ENCODE data around the gene APP. TPM values are rescaled to one million over a fixed set of nuclear protein-coding genes. Genes with fewer than 3 reads are reported as not detected.

APP gene
- total RNA-seq, 1 donor from 2014 or later = 141 TPM

- Histone ChIP-seq H3K4me1 (ENCODE audit: control insufficient read depth in 3 of 3, insufficient read depth in 3 of 3, low read length in 3 of 3) (no peaks in the 10 kb centered on the region), H3K27ac (ENCODE audit: low read depth, low read length) (no peak overlapping the region), H3K36me3 (ENCODE audit: control insufficient read depth in 3 of 3, insufficient read depth in 3 of 3, low read length in 3 of 3) (no peaks in the 10 kb centered on the region), H3K27me3 (ENCODE audit: control insufficient read depth in 3 of 3, insufficient read depth in 3 of 3, low read length in 3 of 3) (no peaks in the 10 kb centered on the region), H3K9ac (ENCODE audit: low read depth in 1 of 3, low read length in 3 of 3) (no peak overlapping the region), H3K4me3 (ENCODE audit: low read length in 3 of 3) (no peak overlapping the region), H3K9me3 (ENCODE audit: control insufficient read depth in 3 of 3, low read length in 3 of 3) (no peaks in the 10 kb centered on the region)
Observed at GRCh38 chr21:26185446-26185845, 14.9 kb upstream of the APP start.

GRCh38 chr21:26185021-26185420 lies 14.5 kb upstream of the APP start:
- no peaks in the 10 kb centered on the region for H3K9me3 ChIP-seq (ENCODE audit: control insufficient read depth in 3 of 3, low read length in 3 of 3)
- no peaks in the 10 kb centered on the region for H3K36me3 ChIP-seq (ENCODE audit: control insufficient read depth in 3 of 3, insufficient read depth in 3 of 3, low read length in 3 of 3)
- no peak overlapping the region for H3K4me3 ChIP-seq (ENCODE audit: low read length in 3 of 3)
- H3K4me1 ChIP-seq (ENCODE audit: control insufficient read depth in 3 of 3, insufficient read depth in 3 of 3, low read length in 3 of 3) = no peaks in the 10 kb centered on the region
- H3K9ac ChIP-seq (ENCODE audit: low read depth in 1 of 3, low read length in 3 of 3) = no peak overlapping the region
- no peaks in the 10 kb centered on the region for H3K27me3 ChIP-seq (ENCODE audit: control insufficient read depth in 3 of 3, insufficient read depth in 3 of 3, low read length in 3 of 3)
- no peak overlapping the region for H3K27ac ChIP-seq (ENCODE audit: low read depth, low read length)

- Histone ChIP-seq H3K36me3 (ENCODE audit: control insufficient read depth in 3 of 3, insufficient read depth in 3 of 3, low read length in 3 of 3) (no peaks in the 10 kb centered on the region), H3K9me3 (ENCODE audit: control insufficient read depth in 3 of 3, low read length in 3 of 3) (no peaks in the 10 kb centered on the region), H3K4me1 (ENCODE audit: control insufficient read depth in 3 of 3, insufficient read depth in 3 of 3, low read length in 3 of 3) (no peaks in the 10 kb centered on the region), H3K27me3 (ENCODE audit: control insufficient read depth in 3 of 3, insufficient read depth in 3 of 3, low read length in 3 of 3) (no peaks in the 10 kb centered on the region), H3K4me3 (ENCODE audit: low read length in 3 of 3) (no peak overlapping the region), H3K27ac (ENCODE audit: low read depth, low read length) (no peak overlapping the region), H3K9ac (ENCODE audit: low read depth in 1 of 3, low read length in 3 of 3) (no peak overlapping the region)
Observed at GRCh38 chr21:26179501-26179900, 8.9 kb upstream of the APP start.

- H3K4me1 ChIP-seq (ENCODE audit: control insufficient read depth in 3 of 3, insufficient read depth in 3 of 3, low read length in 3 of 3) = no peaks in the 10 kb centered on the region
- no peaks in the 10 kb centered on the region for H3K27me3 ChIP-seq (ENCODE audit: control insufficient read depth in 3 of 3, insufficient read depth in 3 of 3, low read length in 3 of 3)
- no peak overlapping the region for H3K4me3 ChIP-seq (ENCODE audit: low read length in 3 of 3)
- no peaks in the 10 kb centered on the region for H3K9me3 ChIP-seq (ENCODE audit: control insufficient read depth in 3 of 3, low read length in 3 of 3)
- H3K27ac ChIP-seq (ENCODE audit: low read depth, low read length) = no peak overlapping the region
- no peak overlapping the region for H3K9ac ChIP-seq (ENCODE audit: low read depth in 1 of 3, low read length in 3 of 3)
- H3K36me3 ChIP-seq (ENCODE audit: control insufficient read depth in 3 of 3, insufficient read depth in 3 of 3, low read length in 3 of 3) = no peaks in the 10 kb centered on the region
Observed at GRCh38 chr21:26177746-26178426, 7.3 kb upstream of the APP start.

- H3K9me3 ChIP-seq (ENCODE audit: control insufficient read depth in 3 of 3, low read length in 3 of 3) = no peaks in the 10 kb centered on the region
- H3K27me3 ChIP-seq (ENCODE audit: control insufficient read depth in 3 of 3, insufficient read depth in 3 of 3, low read length in 3 of 3) = no peaks in the 10 kb centered on the region
- H3K4me3 ChIP-seq (ENCODE audit: low read length in 3 of 3) = no peak overlapping the region
- H3K9ac ChIP-seq (ENCODE audit: low read depth in 1 of 3, low read length in 3 of 3) = no peak overlapping the region
- no peak overlapping the region for H3K27ac ChIP-seq (ENCODE audit: low read depth, low read length)
- no peaks in the 10 kb centered on the region for H3K36me3 ChIP-seq (ENCODE audit: control insufficient read depth in 3 of 3, insufficient read depth in 3 of 3, low read length in 3 of 3)
- H3K4me1 ChIP-seq (ENCODE audit: control insufficient read depth in 3 of 3, insufficient read depth in 3 of 3, low read length in 3 of 3) = no peaks in the 10 kb centered on the region
Observed at GRCh38 chr21:26177187-26177586, 6.6 kb upstream of the APP start.

- H3K36me3 ChIP-seq (ENCODE audit: control insufficient read depth in 3 of 3, insufficient read depth in 3 of 3, low read length in 3 of 3) = no peaks in the 10 kb centered on the region
- H3K4me1 ChIP-seq (ENCODE audit: control insufficient read depth in 3 of 3, insufficient read depth in 3 of 3, low read length in 3 of 3) = peaks cover 15 to 26% (median 23%) of the 10 kb centered on the region in 3 donors
- H3K4me3 ChIP-seq (ENCODE audit: low read length in 3 of 3) = peak overlapping the region; percentile 67 to 77 (median 74)
- no peaks in the 10 kb centered on the region for H3K9me3 ChIP-seq (ENCODE audit: control insufficient read depth in 3 of 3, low read length in 3 of 3)
- peak overlapping the region in 2 of 3 donors; percentile 51 to 79 for H3K9ac ChIP-seq (ENCODE audit: low read depth in 1 of 3, low read length in 3 of 3)
- peaks cover 0 to 18% (median 14%) of the 10 kb centered on the region in 3 donors for H3K27me3 ChIP-seq (ENCODE audit: control insufficient read depth in 3 of 3, insufficient read depth in 3 of 3, low read length in 3 of 3)
- no peak overlapping the region for H3K27ac ChIP-seq (ENCODE audit: low read depth, low read length)
Observed at GRCh38 chr21:26171258-26172100, 909 bp upstream of the APP start.

GRCh38 chr21:26169611-26170470 lies 729 bp downstream of the APP start:
- Histone ChIP-seq H3K27me3 (ENCODE audit: control insufficient read depth in 3 of 3, insufficient read depth in 3 of 3, low read length in 3 of 3) (peaks cover 0 to 18% (median 14%) of the 10 kb centered on the region in 3 donors), H3K4me3 (ENCODE audit: low read length in 3 of 3) (peak overlapping the region; percentile 78 to 93 (median 79)), H3K27ac (ENCODE audit: low read depth, low read length) (peak overlapping the region; percentile 81), H3K36me3 (ENCODE audit: control insufficient read depth in 3 of 3, insufficient read depth in 3 of 3, low read length in 3 of 3) (no peaks in the 10 kb centered on the region), H3K4me1 (ENCODE audit: control insufficient read depth in 3 of 3, insufficient read depth in 3 of 3, low read length in 3 of 3) (peaks cover 15 to 30% (median 23%) of the 10 kb centered on the region in 3 donors), H3K9me3 (ENCODE audit: control insufficient read depth in 3 of 3, low read length in 3 of 3) (no peaks in the 10 kb centered on the region), H3K9ac (ENCODE audit: low read depth in 1 of 3, low read length in 3 of 3) (peak overlapping the region; percentile 69 to 83 (median 72))

- Histone ChIP-seq H3K36me3 (ENCODE audit: control insufficient read depth in 3 of 3, insufficient read depth in 3 of 3, low read length in 3 of 3) (no peaks in the 10 kb centered on the region), H3K4me3 (ENCODE audit: low read length in 3 of 3) (peak overlapping the region; percentile 78 to 93 (median 79)), H3K9ac (ENCODE audit: low read depth in 1 of 3, low read length in 3 of 3) (peak overlapping the region; percentile 69 to 83 (median 72)), H3K27me3 (ENCODE audit: control insufficient read depth in 3 of 3, insufficient read depth in 3 of 3, low read length in 3 of 3) (peaks cover 0 to 18% (median 14%) of the 10 kb centered on the region in 3 donors), H3K27ac (ENCODE audit: low read depth, low read length) (peak overlapping the region; percentile 81), H3K4me1 (ENCODE audit: control insufficient read depth in 3 of 3, insufficient read depth in 3 of 3, low read length in 3 of 3) (peaks cover 15 to 30% (median 23%) of the 10 kb centered on the region in 3 donors), H3K9me3 (ENCODE audit: control insufficient read depth in 3 of 3, low read length in 3 of 3) (no peaks in the 10 kb centered on the region)
Observed at GRCh38 chr21:26169061-26169610, 1.4 kb downstream of the APP start.

GRCh38 chr21:26168371-26168770 lies 2.2 kb downstream of the APP start:
- Histone ChIP-seq H3K36me3 (ENCODE audit: control insufficient read depth in 3 of 3, insufficient read depth in 3 of 3, low read length in 3 of 3) (no peaks in the 10 kb centered on the region), H3K4me1 (ENCODE audit: control insufficient read depth in 3 of 3, insufficient read depth in 3 of 3, low read length in 3 of 3) (peaks cover 15 to 30% (median 23%) of the 10 kb centered on the region in 3 donors), H3K4me3 (ENCODE audit: low read length in 3 of 3) (peak overlapping the region in 1 of 3 donors; percentile 46), H3K9me3 (ENCODE audit: control insufficient read depth in 3 of 3, low read length in 3 of 3) (no peaks in the 10 kb centered on the region), H3K27ac (ENCODE audit: low read depth, low read length) (no peak overlapping the region), H3K27me3 (ENCODE audit: control insufficient read depth in 3 of 3, insufficient read depth in 3 of 3, low read length in 3 of 3) (peaks cover 0 to 18% (median 14%) of the 10 kb centered on the region in 3 donors), H3K9ac (ENCODE audit: low read depth in 1 of 3, low read length in 3 of 3) (no peak overlapping the region)

All from skeletal muscle tissue (tissue), 4 donors.